WERI-Rb-1 (cell line): ENCODE results near the gene ZNF648.
"Not testable (repeated sequence)": the region's sequence is repeated elsewhere in the genome, so short reads cannot be mapped to it uniquely, and the experiment has no call there.

Source experiments
- DNase-seq: peaks from one replicate; pipeline ENCODE4 v3.0.0-alpha.2; 2020
- H3K27ac ChIP-seq: fragments of 250-450 bp; sonication (Bioruptor Pico); 2 replicates; pipeline ENCODE4 v1.5.1; 2020; ENCODE audit warnings: mild to moderate bottlenecking, moderate library complexity
- H3K27me3 ChIP-seq: fragments of 250-450 bp; sonication (Bioruptor Pico); 2 replicates; pipeline ENCODE4 v1.5.1; 2021; ENCODE audit warnings: mild to moderate bottlenecking, low read depth, moderate library complexity; ENCODE audit not compliant: insufficient read depth, severe bottlenecking
- H3K36me3 ChIP-seq: fragments of 250-450 bp; sonication (Bioruptor Pico); 2 replicates; pipeline ENCODE4 v1.5.1; 2020; ENCODE audit warnings: mild to moderate bottlenecking, moderate library complexity
- H3K4me3 ChIP-seq: 2 replicates; pipeline ENCODE4 v1.5.1; 2011; ENCODE audit warnings: low read depth, mild to moderate bottlenecking, control low read depth, low read length
- H3K9me3 ChIP-seq: fragments of 250-450 bp; sonication (Bioruptor Pico); 2 replicates; pipeline ENCODE4 v1.5.1; 2021; ENCODE audit warnings: mild to moderate bottlenecking, moderate library complexity; ENCODE audit not compliant: severe bottlenecking
- CTCF ChIP-seq: IDR thresholded peaks from 2 replicates; pipeline ENCODE4 v1.5.1; 2011; ENCODE audit warnings: low read depth, mild to moderate bottlenecking, control low read depth, inconsistent platforms, low read length

The ZNF648 gene

DNA sequence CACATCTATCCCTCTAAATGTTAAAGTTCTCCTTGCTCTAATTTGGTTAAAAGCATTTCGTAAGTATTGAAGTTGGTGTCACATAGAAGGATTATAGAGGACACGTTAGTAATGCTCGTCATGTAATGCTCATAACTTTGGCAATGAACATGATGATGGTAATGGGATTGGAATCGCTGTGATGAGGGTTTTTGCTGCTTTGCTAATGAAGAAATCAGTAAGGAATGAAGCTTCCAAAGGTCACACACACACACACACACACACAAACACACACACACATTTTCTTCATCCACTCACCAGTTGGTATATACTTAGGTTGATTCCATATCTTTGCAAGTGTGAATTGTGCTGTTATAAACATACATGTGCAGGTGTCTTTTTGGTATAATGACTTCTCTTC is 36.8 kb upstream of the ZNF648 start:
- Histone ChIP-seq H3K36me3 (no peaks in the 10 kb centered on the region), H3K9me3 (no peaks in the 10 kb centered on the region), H3K4me3 (no peak overlapping the region), H3K27ac (no peak overlapping the region), H3K27me3 (no peaks in the 10 kb centered on the region)
- no peak for TF ChIP-seq CTCF
- no peak for DNase-seq

- Histone ChIP-seq H3K36me3 (no peaks in the 10 kb centered on the region), H3K27me3 (no peaks in the 10 kb centered on the region), H3K9me3 (no peaks in the 10 kb centered on the region), H3K4me3 (no peak overlapping the region), H3K27ac (no peak overlapping the region)
- no peak for TF ChIP-seq CTCF
- DNase-seq = no peak
Measured at GRCh38 chr1:182095946-182096345, 34.4 kb upstream of the ZNF648 start.

DNA sequence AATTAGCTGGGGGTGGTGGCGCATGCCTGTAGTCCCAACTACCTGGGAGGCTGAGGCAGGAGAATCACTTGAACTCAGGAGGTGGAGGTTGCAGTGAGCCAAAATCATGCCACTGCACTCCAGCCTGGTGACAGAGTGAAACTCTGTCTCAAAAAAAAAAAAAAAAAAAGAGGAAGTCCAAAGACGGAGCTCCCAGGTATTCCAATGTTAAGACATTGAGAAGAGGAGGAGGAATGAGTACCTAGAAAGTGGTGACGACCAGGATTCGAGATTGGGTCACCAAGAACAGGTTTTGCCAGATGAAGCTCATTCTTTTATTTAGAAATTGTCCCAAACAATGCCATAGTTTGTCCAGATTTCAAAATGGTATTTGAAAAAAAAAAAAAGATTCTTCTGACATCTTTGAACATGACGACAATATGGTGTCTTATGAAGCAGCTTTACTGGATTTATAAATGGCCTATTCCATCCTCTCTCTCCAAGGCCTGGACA is 33.0 kb upstream of the ZNF648 start:
- H3K27ac ChIP-seq, DNase-seq, H3K27me3 ChIP-seq, H3K9me3 ChIP-seq, H3K4me3 ChIP-seq, H3K36me3 ChIP-seq: not testable (repeated sequence)

GRCh38 chr1:182093781-182094180 is 32.3 kb upstream of the ZNF648 start:
- no peak for TF ChIP-seq CTCF
- DNase-seq = no peak
- no peaks in the 10 kb centered on the region for H3K9me3 ChIP-seq
- H3K36me3 ChIP-seq = no peaks in the 10 kb centered on the region
- H3K4me3 ChIP-seq = no peak overlapping the region
- no peak overlapping the region for H3K27ac ChIP-seq
- no peaks in the 10 kb centered on the region for H3K27me3 ChIP-seq

- H3K9me3 ChIP-seq = no peaks in the 10 kb centered on the region
Measured at GRCh38 chr1:182092336-182092735, 30.8 kb upstream of the ZNF648 start.

DNA sequence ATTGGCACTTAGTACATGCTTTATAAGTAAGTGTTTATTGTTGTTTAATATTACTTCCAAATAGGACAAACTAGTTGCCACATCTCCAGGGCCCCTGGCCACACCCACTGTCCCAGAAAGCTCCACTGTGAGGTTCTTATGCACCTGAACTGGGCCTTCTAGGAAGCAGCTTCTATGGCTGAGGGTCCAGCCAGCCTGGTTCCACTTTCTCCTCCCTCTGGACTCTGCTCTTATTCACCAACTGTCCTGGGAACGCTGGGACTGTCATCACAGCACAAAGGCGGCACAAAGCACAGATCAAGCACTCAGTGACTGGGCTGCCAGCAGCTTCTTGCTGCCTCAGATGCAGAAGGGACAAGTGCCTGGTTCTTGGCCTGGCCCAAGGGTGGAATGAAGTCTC is 29.6 kb upstream of the ZNF648 start:
- no peak for TF ChIP-seq CTCF
- DNase-seq = no peak

More at GRCh38 chr1:182092336-182092735, 30.8 kb upstream of the ZNF648 start:
- no peak for DNase-seq
- Histone ChIP-seq H3K4me3 (no peak overlapping the region), H3K27ac (no peak overlapping the region), H3K36me3 (no peaks in the 10 kb centered on the region), H3K27me3 (no peaks in the 10 kb centered on the region)
- no peak for TF ChIP-seq CTCF

More for the DNA sequence above, 29.6 kb upstream of the ZNF648 start:
- Histone ChIP-seq H3K27ac (no peak overlapping the region), H3K27me3 (no peaks in the 10 kb centered on the region), H3K9me3 (no peaks in the 10 kb centered on the region), H3K4me3 (no peak overlapping the region), H3K36me3 (no peaks in the 10 kb centered on the region)
